Stomach smooth muscle (tissue), 2 donors: Measurements from ENCODE around the gene BACH2.

Experiments
- H3K27ac ChIP-seq: one replicate; pipeline ENCODE4 v1.7.0; 2013; ENCODE audit warnings: mild to moderate bottlenecking, low read length, inconsistent platforms
- H3K27me3 ChIP-seq, 2 donors: one replicate each; pipeline ENCODE4 v1.7.0; 2013; ENCODE audit warnings: low read length in 2 of 2; ENCODE audit not compliant: insufficient read depth in 2 of 2, control insufficient read depth in 1 of 2
- H3K36me3 ChIP-seq, 2 donors: one replicate each; pipeline ENCODE4 v1.7.0; 2013; ENCODE audit warnings: low read length in 2 of 2; ENCODE audit not compliant: control insufficient read depth in 2 of 2, insufficient read depth in 2 of 2
- H3K4me1 ChIP-seq: one replicate; pipeline ENCODE4 v1.7.0; 2013; ENCODE audit warnings: low read length; ENCODE audit not compliant: control insufficient read depth, insufficient read depth
- H3K4me3 ChIP-seq, 2 donors: one replicate each; pipeline ENCODE4 v1.7.0; 2013; ENCODE audit warnings: low read length in 2 of 2
- H3K9ac ChIP-seq, 2 donors: one replicate each; pipeline ENCODE4 v1.7.0; 2013; ENCODE audit warnings: low read length in 2 of 2, mild to moderate bottlenecking in 1 of 2
- H3K9me3 ChIP-seq, 2 donors: one replicate each; pipeline ENCODE4 v1.7.0; 2013; ENCODE audit warnings: low read length in 2 of 2; ENCODE audit not compliant: control insufficient read depth in 2 of 2
- donor health status: healthy.
- donor health status: Pancreatic carcinoma.

Gene BACH2

GRCh38 chr6:90301816-90302215 is 5.2 kb upstream of the BACH2 start:
- H3K4me1 ChIP-seq: peaks cover 4% of the 10 kb centered on the region
- H3K4me3 ChIP-seq: no peak overlapping the region
- peaks cover 2 to 6% of the 10 kb centered on the region in 2 donors for H3K27me3 ChIP-seq
- no peak overlapping the region for H3K9ac ChIP-seq
- H3K36me3 ChIP-seq: no peaks in the 10 kb centered on the region
- no peaks in the 10 kb centered on the region for H3K9me3 ChIP-seq
- H3K27ac ChIP-seq: no peak overlapping the region

- Histone ChIP-seq H3K4me3 (no peak overlapping the region), H3K27ac (no peak overlapping the region), H3K27me3 (peaks cover 14 to 18% of the 10 kb centered on the region in 2 donors), H3K9me3 (no peaks in the 10 kb centered on the region), H3K9ac (no peak overlapping the region), H3K4me1 (peaks cover 16% of the 10 kb centered on the region), H3K36me3 (no peaks in the 10 kb centered on the region)
Measured at GRCh38 chr6:90298459-90299053, 1.9 kb upstream of the BACH2 start.

GRCh38 chr6:90297867-90298381 is 1.3 kb upstream of the BACH2 start:
- Histone ChIP-seq H3K27me3 (peaks cover 14 to 23% of the 10 kb centered on the region in 2 donors), H3K9ac (no peak overlapping the region), H3K4me1 (peaks cover 16% of the 10 kb centered on the region), H3K9me3 (no peaks in the 10 kb centered on the region), H3K4me3 (no peak overlapping the region), H3K36me3 (no peaks in the 10 kb centered on the region), H3K27ac (no peak overlapping the region)

GRCh38 chr6:90297115-90297866 is 648 bp upstream of the BACH2 start:
- peak overlapping the region in 1 of 2 donors; percentile 46 for H3K9ac ChIP-seq
- no peaks in the 10 kb centered on the region for H3K36me3 ChIP-seq
- no peaks in the 10 kb centered on the region for H3K9me3 ChIP-seq
- peak overlapping the region; percentile 11 for H3K27ac ChIP-seq
- peak overlapping the region; percentile 26 to 74 for H3K4me3 ChIP-seq
- H3K27me3 ChIP-seq: peaks cover 13 to 26% of the 10 kb centered on the region in 2 donors
- H3K4me1 ChIP-seq: peaks cover 16% of the 10 kb centered on the region

GRCh38 chr6:90295854-90296340 is 746 bp downstream of the BACH2 start:
- H3K4me3 ChIP-seq: peak overlapping the region; percentile 59 to 74
- peaks cover 16% of the 10 kb centered on the region for H3K4me1 ChIP-seq
- H3K9me3 ChIP-seq: no peaks in the 10 kb centered on the region
- no peaks in the 10 kb centered on the region for H3K36me3 ChIP-seq
- no peak overlapping the region for H3K27ac ChIP-seq
- H3K27me3 ChIP-seq: peaks cover 14 to 28% of the 10 kb centered on the region in 2 donors
- H3K9ac ChIP-seq: peak overlapping the region; percentile 29 to 51

GRCh38 chr6:90294989-90295853 is 1.4 kb downstream of the BACH2 start:
- Histone ChIP-seq H3K9me3 (no peaks in the 10 kb centered on the region), H3K36me3 (no peaks in the 10 kb centered on the region), H3K27ac (no peak overlapping the region), H3K4me3 (peak overlapping the region; percentile 59 to 74), H3K9ac (peak overlapping the region; percentile 29 to 51), H3K4me1 (peaks cover 16% of the 10 kb centered on the region), H3K27me3 (peaks cover 18 to 28% of the 10 kb centered on the region in 2 donors)

- no peaks in the 10 kb centered on the region for H3K36me3 ChIP-seq
- H3K4me3 ChIP-seq: peak overlapping the region; percentile 59 to 74
- peaks cover 20 to 28% of the 10 kb centered on the region in 2 donors for H3K27me3 ChIP-seq
- H3K27ac ChIP-seq: no peak overlapping the region
- H3K9me3 ChIP-seq: no peaks in the 10 kb centered on the region
- H3K9ac ChIP-seq: no peak overlapping the region
- peaks cover 16% of the 10 kb centered on the region for H3K4me1 ChIP-seq
Measured at GRCh38 chr6:90294614-90294988, 2.0 kb downstream of the BACH2 start.

- Histone ChIP-seq H3K9me3 (no peaks in the 10 kb centered on the region), H3K27me3 (peaks cover 20 to 28% of the 10 kb centered on the region in 2 donors), H3K9ac (no peak overlapping the region), H3K36me3 (no peaks in the 10 kb centered on the region), H3K27ac (no peak overlapping the region), H3K4me3 (no peak overlapping the region), H3K4me1 (peaks cover 16% of the 10 kb centered on the region)
Measured at GRCh38 chr6:90294008-90294511, 2.6 kb downstream of the BACH2 start.

GRCh38 chr6:90293319-90293953 is 3.2 kb downstream of the BACH2 start:
- Histone ChIP-seq H3K4me1 (peaks cover 16% of the 10 kb centered on the region), H3K27me3 (peaks cover 20 to 28% of the 10 kb centered on the region in 2 donors), H3K27ac (no peak overlapping the region), H3K4me3 (no peak overlapping the region), H3K36me3 (no peaks in the 10 kb centered on the region), H3K9me3 (no peaks in the 10 kb centered on the region), H3K9ac (no peak overlapping the region)

GRCh38 chr6:90291565-90291964 is 5.1 kb downstream of the BACH2 start:
- Histone ChIP-seq H3K4me3 (no peak overlapping the region), H3K4me1 (peaks cover 12% of the 10 kb centered on the region), H3K9ac (no peak overlapping the region), H3K36me3 (no peaks in the 10 kb centered on the region), H3K27me3 (peaks cover 20 to 28% of the 10 kb centered on the region in 2 donors), H3K27ac (no peak overlapping the region), H3K9me3 (peaks cover 2 to 5% of the 10 kb centered on the region in 2 donors)
